CMK (cell line): ENCODE results near the gene SOX9.

Source experiments
- DNase-seq: peaks from one replicate; pipeline ENCODE4 v3.0.0-alpha.2; 2010; ENCODE audit warnings: low read depth

Gene SOX9

DNA sequence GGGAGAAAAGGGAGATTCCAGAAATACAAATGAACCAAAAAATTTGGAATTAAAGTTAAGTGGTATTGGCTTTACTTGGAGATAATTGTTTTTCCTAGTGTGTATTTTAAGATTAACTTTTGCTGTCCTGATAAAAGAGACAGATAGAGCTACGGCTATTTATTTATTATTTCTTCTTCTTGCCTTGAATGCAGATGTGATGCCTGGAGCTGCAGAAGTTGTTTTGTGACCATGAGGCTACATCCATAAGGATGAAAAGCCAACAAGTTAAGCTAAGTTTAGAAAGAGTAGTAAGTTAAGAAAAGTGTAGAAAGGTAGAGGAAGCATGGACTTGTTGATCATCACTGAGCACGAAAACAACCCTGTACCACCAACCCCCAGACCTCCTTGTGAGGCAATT is 41.7 kb downstream of the SOX9 start:
- no peak for DNase-seq

DNA sequence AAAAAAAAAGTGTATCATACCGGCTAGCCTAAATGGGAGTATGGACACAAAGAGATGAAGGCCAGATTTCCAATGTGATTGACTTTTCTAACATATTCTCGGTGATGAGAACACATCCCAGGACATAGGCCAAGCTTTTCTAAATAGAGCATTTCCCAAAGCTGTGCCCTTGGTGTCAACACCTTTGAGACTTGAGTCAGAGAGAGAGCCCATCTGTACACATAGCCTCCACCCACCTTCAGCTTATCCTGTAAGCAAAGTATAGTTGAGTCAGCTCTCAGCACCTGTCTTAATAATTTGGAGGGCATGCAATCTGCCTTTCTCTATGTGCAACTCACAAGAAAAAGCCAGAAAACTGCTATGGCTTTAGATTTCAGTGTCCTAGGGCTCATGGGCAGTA is 42.7 kb downstream of the SOX9 start:
- DNase-seq = no peak

GRCh38 chr17:72164158-72164739 is 43.4 kb downstream of the SOX9 start:
- DNase-seq = no peak

DNA sequence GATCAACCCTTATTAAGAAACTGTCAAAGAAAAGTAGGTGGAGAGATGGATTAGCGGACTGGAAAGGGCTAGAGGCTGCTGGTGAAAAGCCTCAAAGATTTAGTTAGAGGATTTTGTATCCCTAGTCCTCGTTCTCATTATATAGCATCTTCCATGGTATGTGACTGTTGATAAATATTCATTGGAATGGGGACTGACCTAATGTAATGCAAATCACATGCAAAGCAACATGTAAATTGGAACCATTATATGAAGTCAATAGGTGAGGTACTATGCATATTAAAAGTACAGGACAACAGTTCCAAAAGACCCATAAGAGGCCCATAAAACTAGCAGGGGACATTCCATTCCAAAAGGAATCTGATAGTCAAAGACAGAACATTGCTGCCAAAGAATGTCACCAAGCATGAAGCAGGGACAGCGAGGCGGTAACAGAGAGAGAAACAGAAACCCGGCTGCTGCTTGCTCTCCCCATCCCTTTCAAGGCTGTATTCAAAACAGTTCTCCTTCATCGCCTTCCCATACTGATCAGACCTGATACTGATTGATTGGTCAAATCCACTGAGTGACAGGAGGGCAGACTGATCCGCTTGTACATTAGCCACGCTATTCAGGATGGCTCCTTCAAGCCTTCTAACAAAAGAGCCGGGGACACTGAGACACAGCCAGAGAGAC is 44.5 kb downstream of the SOX9 start:
- no peak for DNase-seq

- no peak for DNase-seq
Observed at GRCh38 chr17:72165867-72166439, 45.1 kb downstream of the SOX9 start.

GRCh38 chr17:72167593-72167992 is 46.8 kb downstream of the SOX9 start:
- DNase-seq = no peak

DNA sequence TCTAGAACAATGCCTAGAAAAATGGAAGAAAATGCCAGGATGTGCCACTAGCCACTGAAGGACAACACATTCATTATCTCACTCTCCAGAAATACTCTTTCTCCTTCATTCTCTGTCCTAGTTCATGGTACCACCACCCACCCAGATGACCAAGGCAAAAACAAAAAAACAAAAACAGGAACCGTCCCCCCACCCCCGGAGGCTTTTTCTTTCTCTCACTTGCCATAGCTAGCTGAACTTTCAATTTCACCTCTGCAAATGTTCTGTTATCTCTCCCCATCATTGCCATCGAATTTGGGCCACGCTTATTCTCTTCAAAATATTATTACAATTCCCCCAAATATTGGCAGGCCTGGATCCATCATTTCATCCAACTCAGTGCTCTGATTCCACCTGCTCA is 49.0 kb downstream of the SOX9 start:
- DNase-seq = no peak

GRCh38 chr17:72171703-72172667 is 51.2 kb downstream of the SOX9 start:
- DNase-seq = no peak

GRCh38 chr17:72173499-72174116 is 52.8 kb downstream of the SOX9 start:
- no peak for DNase-seq

DNA sequence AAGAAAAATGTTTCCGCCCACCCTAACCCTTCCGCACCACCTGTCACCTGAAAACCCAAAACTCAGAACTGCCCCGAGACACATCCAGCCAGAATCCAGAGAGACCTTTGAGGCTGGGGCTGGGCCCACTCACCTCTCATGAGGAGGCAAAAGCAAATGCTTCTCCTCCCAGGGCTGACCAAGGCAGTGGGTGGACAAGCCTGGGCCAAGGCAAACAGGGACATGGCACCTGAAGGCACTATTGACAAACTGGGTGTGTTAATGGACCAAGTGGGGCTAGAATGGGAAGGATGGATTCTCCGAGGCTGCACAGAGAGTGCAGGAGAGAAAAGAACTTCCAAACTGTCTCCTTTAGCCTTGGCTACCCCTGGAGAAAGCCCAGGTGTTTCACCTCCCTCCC is 54.4 kb downstream of the SOX9 start:
- no peak for DNase-seq
